WTC11 (cell line): ENCODE measurements around the gene SORCS2. TPM values are rescaled to one million over a fixed set of nuclear protein-coding genes. Genes with fewer than 3 reads are reported as not detected.

Source experiments
- ATAC-seq: fragments of 200-7000 bp; cut with Tn5 transposase; 2 replicates; pipeline ENCODE4 v1.10.0; 2021; ENCODE audit warnings: mild to moderate bottlenecking, moderate library complexity
- CTCF ChIA-PET: fragments of 300-600 bp; sonication (Branson Sonifier 250); formaldehyde crosslinking; loops from one replicate; lab custom pipeline; 2021; ENCODE audit warnings: antibody characterized with exemption; lab: Charles Lee
- POLR2A ChIA-PET: fragments of 350-600 bp; sonication (Branson Sonifier 250); formaldehyde crosslinking; loops from one replicate; lab custom pipeline; 2021; ENCODE audit warnings: antibody characterized with exemption; lab: Charles Lee
- DNase-seq: peaks from one replicate; pipeline ENCODE4 v3.0.0; 2021; ENCODE audit warnings: low spot score
- H3K27ac Mint-ChIP-seq: 2 replicates; pipeline ENCODE4 v1.8.0; 2021; ENCODE audit warnings: mixed read lengths
- H3K27me3 Mint-ChIP-seq: 2 replicates; pipeline ENCODE4 v1.8.0; 2021; ENCODE audit warnings: low read depth, mild to moderate bottlenecking, moderate library complexity, mixed read lengths
- H3K36me3 Mint-ChIP-seq: 2 replicates; pipeline ENCODE4 v1.8.0; 2021; ENCODE audit warnings: mixed read lengths
- H3K4me1 Mint-ChIP-seq: 2 replicates; pipeline ENCODE4 v1.8.0; 2022; ENCODE audit warnings: mixed read lengths
- H3K4me3 Mint-ChIP-seq: 2 replicates; pipeline ENCODE4 v1.8.0; 2021; ENCODE audit warnings: mild to moderate bottlenecking, moderate library complexity, mixed read lengths
- H3K9me3 Mint-ChIP-seq: 2 replicates; pipeline ENCODE4 v1.8.0; 2021; ENCODE audit warnings: mixed read lengths
- AFF4 ChIP-seq: sonication (generic); formaldehyde crosslinking; IDR thresholded peaks from 2 replicates; pipeline ENCODE4 v1.8.1; 2023; ENCODE audit warnings: mild to moderate bottlenecking, missing genetic modification reagents, borderline replicate concordance
- CREM ChIP-seq: sonication (generic); formaldehyde crosslinking; IDR thresholded peaks from 2 replicates; pipeline ENCODE4 v1.8.1; 2022; ENCODE audit warnings: mild to moderate bottlenecking, missing genetic modification reagents, moderate library complexity
- E2F5 ChIP-seq: sonication (generic); formaldehyde crosslinking; IDR thresholded peaks from 2 replicates; pipeline ENCODE4 v1.8.1; 2022; ENCODE audit warnings: mild to moderate bottlenecking, moderate library complexity, missing genetic modification reagents
- HMGA2 ChIP-seq: fragments of 250-450 bp; sonication (Bioruptor Pico); IDR thresholded peaks from 2 replicates; pipeline ENCODE4 v1.4.0; 2021; ENCODE audit warnings: mild to moderate bottlenecking, moderate library complexity
- MLX ChIP-seq: sonication (generic); formaldehyde crosslinking; IDR thresholded peaks from 2 replicates; pipeline ENCODE4 v1.8.1; 2023; ENCODE audit warnings: mild to moderate bottlenecking, missing genetic modification reagents, moderate library complexity
- NR3C1 ChIP-seq: sonication (generic); formaldehyde crosslinking; conservative IDR thresholded peaks from 2 replicates; pipeline ENCODE4 v1.8.1; 2023; ENCODE audit warnings: low read depth, mild to moderate bottlenecking, missing genetic modification reagents
- PRDM15 ChIP-seq: sonication (generic); formaldehyde crosslinking; IDR thresholded peaks from 2 replicates; pipeline ENCODE4 v1.8.0; 2022; ENCODE audit warnings: missing genetic modification reagents
- TEAD4 ChIP-seq: sonication (generic); formaldehyde crosslinking; IDR thresholded peaks from 2 replicates; pipeline ENCODE4 v1.8.0; 2022; ENCODE audit warnings: mild to moderate bottlenecking, missing genetic modification reagents
- TP53 ChIP-seq: sonication (generic); formaldehyde crosslinking; IDR thresholded peaks from 2 replicates; pipeline ENCODE4 v1.8.1; 2023; ENCODE audit warnings: mild to moderate bottlenecking, missing genetic modification reagents
- ZBTB21 ChIP-seq: sonication (generic); formaldehyde crosslinking; IDR thresholded peaks from 2 replicates; pipeline ENCODE4 v1.8.1; 2023; ENCODE audit warnings: mild to moderate bottlenecking, missing genetic modification reagents, borderline replicate concordance
- ZNF121 ChIP-seq: sonication (generic); formaldehyde crosslinking; IDR thresholded peaks from 2 replicates; pipeline ENCODE4 v1.8.0; 2023; ENCODE audit warnings: missing genetic modification reagents
- ZNF281 ChIP-seq: sonication (generic); formaldehyde crosslinking; IDR thresholded peaks from 2 replicates; pipeline ENCODE4 v1.8.0; 2023; ENCODE audit warnings: mild to moderate bottlenecking, missing genetic modification reagents
- ZNF416 ChIP-seq: fragments of 250-450 bp; sonication (Bioruptor Pico); IDR thresholded peaks from 2 replicates; pipeline ENCODE4 v1.9.0; 2021; ENCODE audit warnings: mild to moderate bottlenecking, inconsistent platforms
- ZNF671 ChIP-seq: fragments of 250-450 bp; sonication (Bioruptor Pico); IDR thresholded peaks from 2 replicates; pipeline ENCODE4 v1.8.0; 2021; ENCODE audit warnings: mild to moderate bottlenecking
- total RNA-seq: library from RNA; stranded (reverse); gene quantifications from 3 replicates; pipeline ENCODE4 v1.2.3, GENCODE V29; 2021
- TF ChIP-seq, protein P1 (sequence below): fragments of 250-450 bp; sonication (Bioruptor Pico); IDR thresholded peaks from 2 replicates; pipeline ENCODE4 v2.1.2; 2022; ENCODE audit warnings: mild to moderate bottlenecking, moderate library complexity
- TF ChIP-seq, protein P2 (sequence below): sonication (generic); formaldehyde crosslinking; IDR thresholded peaks from 2 replicates; pipeline ENCODE4 v1.8.1; 2023; ENCODE audit warnings: mild to moderate bottlenecking, missing genetic modification reagents

SORCS2 gene
- total RNA-seq, 1 experiment from 2014 or later, result 6.6 TPM

- ATAC-seq (no peak), DNase-seq (no peak)
- peaks cover 4% of the 10 kb centered on the region; the same call in 1 of the 2 replicates for H3K36me3 Mint-ChIP-seq
- H3K9me3 Mint-ChIP-seq, result peaks cover 10% of the 10 kb centered on the region
- H3K27me3 Mint-ChIP-seq, result peaks cover 3% of the 10 kb centered on the region; the same call in 1 of the 2 replicates
- no peaks in the 10 kb centered on the region for H3K4me1 Mint-ChIP-seq
- H3K4me3 Mint-ChIP-seq, result no peak overlapping the region
- POLR2A ChIA-PET, result no interaction called here
- no peak overlapping the region for H3K27ac Mint-ChIP-seq
- TF ChIP-seq TEAD4 (CRISPR knock-in tag), result no peak
- TF ChIP-seq PRDM15, result no peak
- no peak for TF ChIP-seq HMGA2 (CRISPR knock-in tag)
- no peak for TF ChIP-seq CREM
- no peak for TF ChIP-seq ZBTB21 (CRISPR knock-in tag)
- TF ChIP-seq, all 79 proteins: peak for 0
- CTCF ChIA-PET, result no interaction called here
Observed at GRCh38 chr4:7609316-7609715, 417.0 kb downstream of the SORCS2 start.

GRCh38 chr4:7610022-7610670 lies 417.8 kb downstream of the SORCS2 start:
- Mint-ChIP-seq H3K4me1 (no peaks in the 10 kb centered on the region), H3K27me3 (peaks cover 3% of the 10 kb centered on the region; the same call in 1 of the 2 replicates), H3K9me3 (peaks cover 1% of the 10 kb centered on the region), H3K4me3 (no peak overlapping the region), H3K27ac (no peak overlapping the region; the same call in 1 of the 2 replicates), H3K36me3 (no peaks in the 10 kb centered on the region)
- ATAC-seq (no peak), DNase-seq (no peak)
- POLR2A ChIA-PET, result no interaction called here
- CTCF ChIA-PET, result interaction anchor here (0.7 kb wide), 1 partner anchor 41 kb away, joined by 3 read pairs; no protein-coding TSS in a partner anchor
- no peak for TF ChIP-seq ZNF281 (CRISPR knock-in tag)
- TF ChIP-seq ZNF671 (CRISPR knock-in tag), result no peak
- TF ChIP-seq ZNF121 (CRISPR knock-in tag), result no peak
- TF ChIP-seq, protein P1, sequence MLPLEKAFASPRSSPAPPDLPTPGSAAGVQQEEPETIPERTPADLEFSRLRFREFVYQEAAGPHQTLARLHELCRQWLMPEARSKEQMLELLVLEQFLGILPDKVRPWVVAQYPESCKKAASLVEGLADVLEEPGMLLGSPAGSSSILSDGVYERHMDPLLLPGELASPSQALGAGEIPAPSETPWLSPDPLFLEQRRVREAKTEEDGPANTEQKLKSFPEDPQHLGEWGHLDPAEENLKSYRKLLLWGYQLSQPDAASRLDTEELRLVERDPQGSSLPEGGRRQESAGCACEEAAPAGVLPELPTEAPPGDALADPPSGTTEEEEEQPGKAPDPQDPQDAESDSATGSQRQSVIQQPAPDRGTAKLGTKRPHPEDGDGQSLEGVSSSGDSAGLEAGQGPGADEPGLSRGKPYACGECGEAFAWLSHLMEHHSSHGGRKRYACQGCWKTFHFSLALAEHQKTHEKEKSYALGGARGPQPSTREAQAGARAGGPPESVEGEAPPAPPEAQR (CRISPR knock-in tag), result no peak
- no peak for TF ChIP-seq ZNF416 (CRISPR knock-in tag)
- TF ChIP-seq NR3C1 (CRISPR knock-in tag), result no peak
- no peak for TF ChIP-seq AFF4
- no peak for TF ChIP-seq MLX (CRISPR knock-in tag)
- TF ChIP-seq TP53 (CRISPR knock-in tag), result no peak
- TF ChIP-seq E2F5 (CRISPR knock-in tag), result no peak
- TF ChIP-seq, protein P2, sequence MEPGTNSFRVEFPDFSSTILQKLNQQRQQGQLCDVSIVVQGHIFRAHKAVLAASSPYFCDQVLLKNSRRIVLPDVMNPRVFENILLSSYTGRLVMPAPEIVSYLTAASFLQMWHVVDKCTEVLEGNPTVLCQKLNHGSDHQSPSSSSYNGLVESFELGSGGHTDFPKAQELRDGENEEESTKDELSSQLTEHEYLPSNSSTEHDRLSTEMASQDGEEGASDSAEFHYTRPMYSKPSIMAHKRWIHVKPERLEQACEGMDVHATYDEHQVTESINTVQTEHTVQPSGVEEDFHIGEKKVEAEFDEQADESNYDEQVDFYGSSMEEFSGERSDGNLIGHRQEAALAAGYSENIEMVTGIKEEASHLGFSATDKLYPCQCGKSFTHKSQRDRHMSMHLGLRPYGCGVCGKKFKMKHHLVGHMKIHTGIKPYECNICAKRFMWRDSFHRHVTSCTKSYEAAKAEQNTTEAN (CRISPR knock-in tag), result no peak
